Colonic mucosa (tissue), 4 donors: ENCODE results near the gene AMZ1. TPM values are rescaled to one million over a fixed set of nuclear protein-coding genes. Genes with fewer than 3 reads are reported as not detected.

Experiments
- DNase-seq: peaks from one replicate; pipeline ENCODE4 v3.0.0-alpha.2; 2020
- H3K27ac ChIP-seq: fragments of 200-600 bp; one replicate; pipeline ENCODE4 v1.8.0; 2021
- H3K27me3 ChIP-seq: fragments of 200-600 bp; one replicate; pipeline ENCODE4 v1.8.0; 2021
- H3K36me3 ChIP-seq: fragments of 200-600 bp; one replicate; pipeline ENCODE4 v1.8.0; 2021
- H3K4me1 ChIP-seq: fragments of 200-600 bp; one replicate; pipeline ENCODE4 v1.8.0; 2021; ENCODE audit warnings: mild to moderate bottlenecking
- H3K4me3 ChIP-seq: fragments of 200-600 bp; one replicate; pipeline ENCODE4 v1.8.0; 2021
- H3K9ac ChIP-seq, 2 donors: one replicate each; pipeline ENCODE4 v1.7.0; 2013; ENCODE audit warnings: control low read depth in 2 of 2, low read depth in 2 of 2, low read length in 2 of 2
- H3K9me3 ChIP-seq: fragments of 200-600 bp; one replicate; pipeline ENCODE4 v1.8.0; 2021
- intact Hi-C: fragments of 100-400 bp; cut with DNase I; formaldehyde crosslinking; loops from one replicate; pipeline ENCODE4 v1.14.1; 2022
- total RNA-seq, 2 donors: library from RNA; stranded (reverse); fragmentation: NEBNext Ultra II Directional in 1 of 2; extraction: Animal tissue kit (Norgen Biotek cat#: 25700) in 1 of 2; gene quantifications; one replicate each; pipeline ENCODE4 v1.2.1, GENCODE V29; 2021
- TF ChIP-seq, protein P1 (sequence below): fragments of 200-600 bp; IDR thresholded peaks from one replicate; pipeline ENCODE4 v1.8.0; 2022; ENCODE audit warnings: antibody characterized with exemption, mild to moderate bottlenecking
- donor health status: healthy.
- donor health status: DM: no; HTN: no; CAD: no.
- donor health status: DM: no; HTN: no; CAD: no.

Gene AMZ1
- total RNA-seq, 2 donors from 2014 or later: 0.08 TPM; not detected in 1

DNA sequence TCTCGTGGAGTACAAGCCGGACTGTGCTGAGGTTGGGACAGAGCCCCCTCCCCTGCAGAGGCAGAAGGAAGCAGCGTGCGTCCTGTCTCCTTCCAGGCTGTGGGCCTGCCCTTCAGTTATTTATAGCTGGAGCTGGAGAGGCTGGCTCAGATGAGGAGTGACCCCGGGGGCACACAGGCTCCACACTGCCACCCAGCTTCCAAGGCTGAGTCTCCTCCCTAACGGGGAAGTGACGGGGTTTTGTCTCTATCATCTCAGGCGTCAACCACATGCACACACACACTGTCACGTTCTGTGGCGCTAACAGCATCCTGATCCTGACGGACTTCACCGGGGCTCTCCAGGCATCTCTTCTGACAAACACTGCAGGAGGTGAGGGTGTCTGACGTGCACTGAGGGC is 25.4 kb downstream of the AMZ1 start:
- Histone ChIP-seq H3K27me3 (no peaks in the 10 kb centered on the region), H3K4me1 (peaks cover 15% of the 10 kb centered on the region), H3K4me3 (no peak overlapping the region), H3K9ac (no peak overlapping the region), H3K36me3 (no peaks in the 10 kb centered on the region), H3K27ac (no peak overlapping the region), H3K9me3 (no peaks in the 10 kb centered on the region)
- DNase-seq: no peak
- intact Hi-C loops: no loop called here
- TF ChIP-seq, protein P1, sequence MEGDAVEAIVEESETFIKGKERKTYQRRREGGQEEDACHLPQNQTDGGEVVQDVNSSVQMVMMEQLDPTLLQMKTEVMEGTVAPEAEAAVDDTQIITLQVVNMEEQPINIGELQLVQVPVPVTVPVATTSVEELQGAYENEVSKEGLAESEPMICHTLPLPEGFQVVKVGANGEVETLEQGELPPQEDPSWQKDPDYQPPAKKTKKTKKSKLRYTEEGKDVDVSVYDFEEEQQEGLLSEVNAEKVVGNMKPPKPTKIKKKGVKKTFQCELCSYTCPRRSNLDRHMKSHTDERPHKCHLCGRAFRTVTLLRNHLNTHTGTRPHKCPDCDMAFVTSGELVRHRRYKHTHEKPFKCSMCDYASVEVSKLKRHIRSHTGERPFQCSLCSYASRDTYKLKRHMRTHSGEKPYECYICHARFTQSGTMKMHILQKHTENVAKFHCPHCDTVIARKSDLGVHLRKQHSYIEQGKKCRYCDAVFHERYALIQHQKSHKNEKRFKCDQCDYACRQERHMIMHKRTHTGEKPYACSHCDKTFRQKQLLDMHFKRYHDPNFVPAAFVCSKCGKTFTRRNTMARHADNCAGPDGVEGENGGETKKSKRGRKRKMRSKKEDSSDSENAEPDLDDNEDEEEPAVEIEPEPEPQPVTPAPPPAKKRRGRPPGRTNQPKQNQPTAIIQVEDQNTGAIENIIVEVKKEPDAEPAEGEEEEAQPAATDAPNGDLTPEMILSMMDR: no peak

DNA sequence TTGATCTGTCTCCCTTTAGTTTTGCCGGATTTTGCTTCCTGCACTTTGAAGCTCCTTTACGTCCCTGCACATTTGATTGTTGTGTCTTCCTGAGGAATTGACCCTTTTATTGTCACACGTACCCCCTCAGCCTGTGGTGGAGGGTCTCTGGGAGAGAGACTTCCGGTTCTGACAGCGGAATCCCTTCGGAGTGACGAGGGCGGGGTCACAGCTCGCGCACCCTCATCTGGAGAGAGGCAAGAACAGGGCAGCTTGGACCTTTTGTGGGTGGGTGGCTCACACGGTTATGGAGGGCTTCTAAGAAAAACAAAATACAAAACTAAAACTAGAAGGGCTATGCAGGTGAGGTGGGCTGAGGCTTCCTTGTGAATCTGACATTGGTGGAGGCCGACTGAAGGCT is 26.0 kb downstream of the AMZ1 start:
- Histone ChIP-seq H3K4me1 (peaks cover 15% of the 10 kb centered on the region), H3K9me3 (no peaks in the 10 kb centered on the region), H3K27ac (no peak overlapping the region), H3K9ac (no peak overlapping the region), H3K27me3 (no peaks in the 10 kb centered on the region), H3K36me3 (no peaks in the 10 kb centered on the region), H3K4me3 (no peak overlapping the region)
- DNase-seq: no peak
- TF ChIP-seq, protein P1: no peak
- intact Hi-C loops: no loop called here

DNA sequence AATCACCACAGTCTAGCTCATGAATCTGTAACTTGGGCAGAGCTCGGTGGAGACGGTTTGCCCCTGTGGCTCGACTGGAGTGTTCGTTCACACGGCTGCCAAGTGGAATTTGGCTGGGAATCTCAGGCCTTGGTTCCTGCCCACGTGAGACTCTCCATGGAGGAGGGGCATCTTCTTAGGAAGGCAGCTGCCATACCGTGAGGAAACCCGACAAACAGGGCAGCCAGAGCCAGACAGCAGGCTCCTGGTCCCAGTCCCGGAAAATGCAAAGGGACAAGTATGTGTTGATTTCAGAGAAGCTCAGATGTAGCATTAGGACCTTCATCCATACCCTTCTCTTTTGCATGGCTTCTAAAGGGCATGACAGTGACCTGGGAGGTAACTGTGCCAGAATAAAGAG is 26.6 kb downstream of the AMZ1 start:
- H3K9ac ChIP-seq: no peak overlapping the region
- no peaks in the 10 kb centered on the region for H3K9me3 ChIP-seq

DNA sequence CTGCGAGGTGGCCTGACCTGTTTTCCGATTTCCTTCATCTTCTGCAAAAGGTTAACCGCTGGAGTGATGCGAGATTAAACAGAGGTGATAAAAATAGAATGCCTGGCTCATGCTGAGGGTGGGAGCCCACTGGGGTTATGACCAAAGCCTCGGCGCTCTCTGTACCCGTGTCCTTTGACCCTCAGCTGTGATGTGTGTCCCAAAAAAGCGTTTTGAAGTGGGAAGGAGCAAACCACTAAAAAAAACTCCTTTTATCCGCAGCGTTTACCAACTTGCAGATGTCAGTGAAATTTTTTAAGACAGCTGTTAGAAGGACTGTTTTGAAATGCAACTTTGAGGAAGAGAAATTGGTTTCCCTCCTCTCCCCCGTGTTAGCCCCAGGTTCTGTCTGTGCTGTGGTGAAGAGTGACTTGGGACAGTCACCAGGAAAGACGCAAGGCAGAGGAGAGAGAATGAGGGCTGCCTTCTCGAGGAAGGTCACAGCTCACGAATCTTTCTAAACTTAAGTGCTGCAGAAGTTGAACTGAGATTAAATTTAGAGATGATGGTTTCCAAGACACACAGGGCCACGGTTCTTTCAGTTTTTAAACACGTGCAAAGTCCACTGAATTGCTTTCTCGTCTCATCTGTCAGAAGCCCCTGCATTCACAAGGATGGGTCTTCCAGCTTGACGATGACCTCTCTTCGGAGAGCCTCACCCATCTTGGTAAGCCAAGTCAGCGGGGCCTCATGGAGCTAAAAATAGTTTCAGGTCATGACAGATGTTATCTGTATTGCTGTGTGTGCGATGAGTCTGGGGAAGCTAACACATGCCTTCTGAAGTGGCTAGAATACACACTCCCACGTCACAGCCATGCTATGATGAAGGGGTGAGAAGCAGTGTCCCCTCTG is 27.6 kb downstream of the AMZ1 start:
- DNase-seq: no peak
- no peak overlapping the region for H3K4me3 ChIP-seq
- H3K9ac ChIP-seq: no peak overlapping the region
- H3K27me3 ChIP-seq: no peaks in the 10 kb centered on the region
- peaks cover 15% of the 10 kb centered on the region for H3K4me1 ChIP-seq
- TF ChIP-seq, protein P1: no peak
- intact Hi-C loops: no loop called here
- H3K9me3 ChIP-seq: no peaks in the 10 kb centered on the region
- no peaks in the 10 kb centered on the region for H3K36me3 ChIP-seq
- no peak overlapping the region for H3K27ac ChIP-seq

More for the DNA sequence above, 26.6 kb downstream of the AMZ1 start:
- no peak overlapping the region for H3K27ac ChIP-seq
- no peak overlapping the region for H3K4me3 ChIP-seq
- no peak for DNase-seq
- H3K36me3 ChIP-seq: no peaks in the 10 kb centered on the region
- intact Hi-C loops: no loop called here
- peaks cover 15% of the 10 kb centered on the region for H3K4me1 ChIP-seq
- H3K27me3 ChIP-seq: no peaks in the 10 kb centered on the region
- TF ChIP-seq, protein P1: no peak

DNA sequence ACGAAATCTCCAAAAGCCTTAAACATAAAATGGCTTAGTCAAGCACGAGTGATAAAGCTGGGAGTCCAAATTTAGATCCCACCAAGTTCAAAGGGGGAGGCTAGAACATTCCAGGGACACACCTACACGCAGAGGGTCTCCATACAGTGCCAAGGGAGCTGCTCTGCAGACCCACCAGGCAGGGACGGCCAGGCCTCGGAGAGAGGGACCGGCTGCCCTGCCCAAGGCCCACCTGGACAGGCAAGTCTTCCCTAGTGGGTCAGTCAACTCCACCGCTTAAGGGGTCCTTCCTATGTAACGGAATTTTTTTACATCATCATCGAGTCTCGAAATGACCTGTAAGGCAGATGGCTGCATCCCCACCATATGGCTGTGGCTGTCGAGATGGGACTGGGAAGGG is 28.5 kb downstream of the AMZ1 start:
- TF ChIP-seq, protein P1: no peak
- H3K4me3 ChIP-seq: no peak overlapping the region
- intact Hi-C loops: no loop called here
- H3K27me3 ChIP-seq: no peaks in the 10 kb centered on the region
- H3K9me3 ChIP-seq: no peaks in the 10 kb centered on the region
- DNase-seq: no peak
- peaks cover 15% of the 10 kb centered on the region for H3K4me1 ChIP-seq
- H3K9ac ChIP-seq: no peak overlapping the region
- no peaks in the 10 kb centered on the region for H3K36me3 ChIP-seq
- no peak overlapping the region for H3K27ac ChIP-seq
